HCT116 (cell line): ENCODE measurements around the gene AFTPH. TPM values are rescaled to one million over a fixed set of nuclear protein-coding genes. Genes with fewer than 3 reads are reported as not detected.

ENCODE experiments used
- ATAC-seq: fragments of 200-7000 bp; cut with Tn5 transposase; 2 replicates; pipeline ENCODE4 v1.9.1; 2020; ENCODE audit warnings: mild to moderate bottlenecking, moderate library complexity
- BruUV-seq: library from RNA; stranded (reverse); fragments of 400-500 nt; replicated peaks from 2 replicates; lab custom pipeline; 2021; lab: Mats Ljungman, UMichigan
- CTCF ChIA-PET: fragments of 300-600 bp; sonication (Branson Sonifier 250); formaldehyde crosslinking; loops from one replicate; lab custom pipeline; 2021; ENCODE audit warnings: antibody characterized with exemption; lab: Charles Lee
- POLR2A ChIA-PET: fragments of 300-600, 350-600 bp; sonication (Branson Sonifier 250); formaldehyde crosslinking; loops from one replicate; lab custom pipeline; 2021; ENCODE audit warnings: antibody characterized with exemption; lab: Charles Lee
- RAD21 ChIA-PET, 2 experiments: fragments of 300-600 bp; sonication (Branson Sonifier 250); formaldehyde crosslinking; loops; one replicate each; lab custom pipeline; 2023; ENCODE audit warnings: low total read pairs in 2 of 2; ENCODE audit not compliant: uncharacterized antibody in 2 of 2, unreplicated experiment in 2 of 2, low non-redundant PET in 1 of 2; lab: Charles Lee
- DNase-seq: peaks from one replicate; pipeline ENCODE4 v3.0.0-alpha.2; 2010; ENCODE audit warnings: low read depth, low spot score
- H2AFZ ChIP-seq: fragments of 200-600 bp; shearing (Covaris generic), sonication (generic); 2 replicates; pipeline ENCODE4 v1.6.1; 2017; ENCODE audit warnings: low read depth, mixed run types, mixed read lengths, antibody characterized with exemption, low read length; ENCODE audit not compliant: poor library complexity, severe bottlenecking
- H3K27ac ChIP-seq: 2 replicates; pipeline ENCODE4 v1.5.1; 2012; ENCODE audit warnings: low read depth, low read length
- H3K27me3 ChIP-seq: fragments of 200-600 bp; sonication (generic); 2 replicates; pipeline ENCODE4 v1.6.1; 2016; ENCODE audit warnings: mixed run types, low read length, mixed read lengths; ENCODE audit not compliant: insufficient read depth
- H3K36me3 ChIP-seq, 2 experiments: fragments of 200-500 bp in 1 of 2; fragments of 200-600 bp in 1 of 2; sonication (Bioruptor generic) in 1 of 2; sonication (generic) in 1 of 2; 2 replicates each; pipeline versions ENCODE4 v1.5.1 to v1.6.1; 2014 to 2016; ENCODE audit warnings: low read length in 2 of 2, inconsistent platforms in 1 of 2, mixed read lengths in 1 of 2, mixed run types in 1 of 2; ENCODE audit not compliant: insufficient read depth in 2 of 2, control insufficient read depth in 1 of 2
- H3K4me1 ChIP-seq, 2 experiments: fragments of 200-600 bp in 1 of 2; sonication (generic) in 1 of 2; 2 replicates each; pipeline versions ENCODE4 v1.5.1 to v1.6.1; 2012 to 2017; ENCODE audit warnings: low read length in 2 of 2, inconsistent platforms in 1 of 2, mild to moderate bottlenecking in 1 of 2, mixed read lengths in 1 of 2, mixed run types in 1 of 2, moderate library complexity in 1 of 2; ENCODE audit not compliant: insufficient read depth in 2 of 2, control insufficient read depth in 1 of 2
- H3K4me2 ChIP-seq: fragments of 200-600 bp; sonication (generic); 2 replicates; pipeline ENCODE4 v1.6.1; 2017; ENCODE audit warnings: mixed run types, low read length, mixed read lengths
- H3K4me3 ChIP-seq, 2 experiments: fragments of 200-600 bp in 1 of 2; sonication (generic) in 1 of 2; replicated peaks in 1 of 2; 2 replicates each; pipeline ENCODE4 v1.5.1; 2011 to 2016; ENCODE audit warnings: low read length in 2 of 2, control low read depth in 1 of 2, low read depth in 1 of 2, mild to moderate bottlenecking in 1 of 2, mixed read lengths in 1 of 2, mixed run types in 1 of 2
- H3K79me2 ChIP-seq: fragments of 200-600 bp; sonication (generic); 2 replicates; pipeline ENCODE4 v1.6.1; 2017; ENCODE audit warnings: mild to moderate bottlenecking, mixed run types, low read length, moderate library complexity, mixed read lengths; ENCODE audit not compliant: insufficient read depth
- H3K9ac ChIP-seq: fragments of 200-600 bp; sonication (generic); 2 replicates; pipeline ENCODE4 v1.6.1; 2016; ENCODE audit warnings: low read length, mixed read lengths
- H3K9me2 ChIP-seq: fragments of 200-600 bp; sonication (generic), shearing (Covaris generic); 2 replicates; pipeline ENCODE4 v1.6.1; 2017; ENCODE audit warnings: mixed run types, mild to moderate bottlenecking, moderate library complexity; ENCODE audit not compliant: insufficient read depth
- H3K9me3 ChIP-seq, 2 experiments: fragments of 200-500 bp in 1 of 2; fragments of 200-600 bp in 1 of 2; sonication (Bioruptor generic) in 1 of 2; sonication (generic) in 1 of 2; 2 replicates each; pipeline ENCODE4 v1.6.1; 2014 to 2017; ENCODE audit warnings: low read length in 2 of 2, mixed read lengths in 2 of 2, inconsistent platforms in 1 of 2, low read depth in 1 of 2, mild to moderate bottlenecking in 1 of 2, mixed run types in 1 of 2, moderate library complexity in 1 of 2; ENCODE audit not compliant: control insufficient read depth in 1 of 2, insufficient read depth in 1 of 2
- H4K20me1 ChIP-seq: fragments of 200-600 bp; sonication (generic), shearing (Covaris generic); 2 replicates; pipeline ENCODE4 v1.6.1; 2017; ENCODE audit warnings: mixed run types, mild to moderate bottlenecking, moderate library complexity; ENCODE audit not compliant: insufficient read depth
- ATF3 ChIP-seq: IDR thresholded peaks from 2 replicates; pipeline ENCODE4 v1.6.1; 2012
- CEBPB ChIP-seq: IDR thresholded peaks from 2 replicates; pipeline ENCODE4 v1.6.1; 2012; ENCODE audit warnings: low read depth
- CTCF ChIP-seq, 3 experiments: fragments of 200-600 bp in 1 of 3; sonication (generic) in 1 of 3; IDR thresholded peaks in 2 of 3; conservative IDR thresholded peaks in 1 of 3; 2 replicates each; pipeline ENCODE4 v1.5.1; 2012 to 2017; ENCODE audit warnings: low read depth in 2 of 3, low read length in 2 of 3, antibody characterized with exemption in 1 of 3, borderline replicate concordance in 1 of 3, control low read depth in 1 of 3, mild to moderate bottlenecking in 1 of 3, mixed read lengths in 1 of 3, mixed run types in 1 of 3, moderate library complexity in 1 of 3; ENCODE audit not compliant: insufficient read depth in 1 of 3
- ELF1 ChIP-seq: IDR thresholded peaks from 2 replicates; pipeline ENCODE4 v1.6.1; 2012; ENCODE audit warnings: low read depth, borderline replicate concordance
- SRF ChIP-seq: IDR thresholded peaks from 2 replicates; pipeline ENCODE4 v1.6.1; 2012; ENCODE audit warnings: low read depth
- ZNF274 ChIP-seq: fragments of 200-500 bp; sonication (Bioruptor generic); IDR thresholded peaks from 2 replicates; pipeline ENCODE4 v1.6.1; 2014; ENCODE audit warnings: mild to moderate bottlenecking, low read depth, low read length, inconsistent platforms
- intact Hi-C: fragments of 100-400 bp; cut with micrococcal nuclease; formaldehyde crosslinking; loops from 2 replicates; pipeline ENCODE4 v1.10.0; 2022
- total RNA-seq: library from RNA; stranded (reverse); gene quantifications from one replicate; pipeline ENCODE4 v1.2.1, GENCODE V29; 2021; ENCODE audit not compliant: unreplicated experiment
- TF ChIP-seq, protein P1 (sequence below): IDR thresholded peaks from 2 replicates; pipeline ENCODE4 v1.6.1; 2011; ENCODE audit warnings: mild to moderate bottlenecking, low read length, moderate library complexity; ENCODE audit not compliant: insufficient replicate concordance; ENCODE audit errors: extremely low read depth

The AFTPH gene
- total RNA-seq, 1 experiment from 2014 or later, result 23.6 TPM

GRCh38 chr2:64489081-64489751 is 34.9 kb upstream of the AFTPH start:
- Histone ChIP-seq H3K36me3 (no peaks in the 10 kb centered on the region), H3K4me2 (no peak overlapping the region), H3K27ac (no peak overlapping the region), H3K4me1 (peaks cover 0 to 4% of the 10 kb centered on the region in 2 experiments; a peak in 1 of 4 replicates), H3K9me2 (no peaks in the 10 kb centered on the region), H3K9me3 (no peaks in the 10 kb centered on the region), H2AFZ (no peak overlapping the region), H4K20me1 (no peaks in the 10 kb centered on the region), H3K79me2 (no peaks in the 10 kb centered on the region), H3K9ac (no peak overlapping the region), H3K4me3 (no peak overlapping the region), H3K27me3 (no peaks in the 10 kb centered on the region; the same call in 1 of the 2 replicates)
- TF ChIP-seq ZNF274, result no peak
- no peak for TF ChIP-seq ELF1
- TF ChIP-seq, protein P1, sequence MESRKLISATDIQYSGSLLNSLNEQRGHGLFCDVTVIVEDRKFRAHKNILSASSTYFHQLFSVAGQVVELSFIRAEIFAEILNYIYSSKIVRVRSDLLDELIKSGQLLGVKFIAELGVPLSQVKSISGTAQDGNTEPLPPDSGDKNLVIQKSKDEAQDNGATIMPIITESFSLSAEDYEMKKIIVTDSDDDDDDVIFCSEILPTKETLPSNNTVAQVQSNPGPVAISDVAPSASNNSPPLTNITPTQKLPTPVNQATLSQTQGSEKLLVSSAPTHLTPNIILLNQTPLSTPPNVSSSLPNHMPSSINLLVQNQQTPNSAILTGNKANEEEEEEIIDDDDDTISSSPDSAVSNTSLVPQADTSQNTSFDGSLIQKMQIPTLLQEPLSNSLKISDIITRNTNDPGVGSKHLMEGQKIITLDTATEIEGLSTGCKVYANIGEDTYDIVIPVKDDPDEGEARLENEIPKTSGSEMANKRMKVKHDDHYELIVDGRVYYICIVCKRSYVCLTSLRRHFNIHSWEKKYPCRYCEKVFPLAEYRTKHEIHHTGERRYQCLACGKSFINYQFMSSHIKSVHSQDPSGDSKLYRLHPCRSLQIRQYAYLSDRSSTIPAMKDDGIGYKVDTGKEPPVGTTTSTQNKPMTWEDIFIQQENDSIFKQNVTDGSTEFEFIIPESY, result no peak
- no peak for TF ChIP-seq ATF3
- TF ChIP-seq CTCF (IDR thresholded peaks at IDR 0.05 in 2 of 3, conservative IDR thresholded peaks at IDR 0.05 in 1 of 3; ENCODE audit: borderline replicate concordance in 1 of 3, insufficient read depth in 1 of 3, low read depth in 2 of 3, low read length in 2 of 3), result no peak
- no peak for TF ChIP-seq CEBPB
- no peak for TF ChIP-seq SRF
- ChIA-PET RAD21 (no interaction called here), CTCF (interaction anchor here (0.9 kb wide), 1 partner anchor 140 kb away, joined by 4 read pairs; no protein-coding TSS in a partner anchor), POLR2A (no interaction called here)
- intact Hi-C loops, result no loop called here
- no peak for DNase-seq
- no TSS peak for BruUV-seq
- ATAC-seq, result no peak
